Measurements from ENCODE around the gene BRS3.

The BRS3 gene

GRCh38 chrX:136496186-136496763 lies 8.5 kb downstream of the BRS3 start:
- DNase-seq: no peak

- DNase-seq: peak; percentile 61
Measured at GRCh38 chrX:136496764-136497555, 9.2 kb downstream of the BRS3 start.

- no peak for DNase-seq
Measured at GRCh38 chrX:136497556-136498052, 9.9 kb downstream of the BRS3 start, which contains the start of gene HTATSF1. HTATSF1 (plus strand) TSS chrX:136497592; CDS start chrX:136497685, 93 bp downstream.

- DNase-seq: no peak
Measured at GRCh38 chrX:136519069-136519468, 31.3 kb downstream of the BRS3 start.

GRCh38 chrX:136523770-136524169 lies 36.0 kb downstream of the BRS3 start:
- DNase-seq: no peak

- no peak for DNase-seq
Measured at GRCh38 chrX:136525738-136526606, 38.2 kb downstream of the BRS3 start.

- DNase-seq: no peak
Measured at GRCh38 chrX:136528645-136529315, 41.0 kb downstream of the BRS3 start.

GRCh38 chrX:136529795-136530194 lies 42.0 kb downstream of the BRS3 start:
- no peak for DNase-seq

GRCh38 chrX:136531951-136532350 lies 44.2 kb downstream of the BRS3 start, which contains the start of gene VGLL1:
VGLL1 (plus strand) TSS chrX:136532215; CDS start chrX:136536021, 3,806 bp downstream.
- DNase-seq: no peak

- no peak for DNase-seq
Measured at GRCh38 chrX:136534131-136534530, 46.4 kb downstream of the BRS3 start.

GRCh38 chrX:136538811-136539210 lies 51.1 kb downstream of the BRS3 start:
- no peak for DNase-seq

- no peak for DNase-seq
Measured at GRCh38 chrX:136540226-136540625, 52.5 kb downstream of the BRS3 start.

GRCh38 chrX:136541294-136541693 lies 53.5 kb downstream of the BRS3 start:
- DNase-seq: no peak

- DNase-seq: no peak
Measured at GRCh38 chrX:136542281-136542680, 54.5 kb downstream of the BRS3 start.

Measured in NCI-H1417 treated with DMSO at 0.1 percent for 48 hours (cell line).